Subcutaneous abdominal adipose tissue (tissue), 5 donors: ENCODE data around the gene RUFY2.
"Not testable (repeated sequence)": the region's sequence is repeated elsewhere in the genome, so short reads cannot be mapped to it uniquely, and the experiment has no call there.

Experiments used
- H3K27ac ChIP-seq: one replicate; pipeline ENCODE4 v1.7.0; 2013; ENCODE audit warnings: low read depth, mild to moderate bottlenecking, inconsistent platforms, low read length, moderate library complexity
- H3K27me3 ChIP-seq, 5 donors: one replicate each; pipeline ENCODE4 v1.7.0; 2013; ENCODE audit warnings: low read length in 5 of 5, inconsistent platforms in 1 of 5; ENCODE audit not compliant: control insufficient read depth in 5 of 5, insufficient read depth in 4 of 5
- H3K36me3 ChIP-seq, 5 donors: one replicate each; pipeline ENCODE4 v1.7.0; 2013; ENCODE audit warnings: low read length in 5 of 5; ENCODE audit not compliant: control insufficient read depth in 5 of 5, insufficient read depth in 5 of 5
- H3K4me1 ChIP-seq, 5 donors: one replicate each; pipeline ENCODE4 v1.7.0; 2013; ENCODE audit warnings: low read length in 5 of 5, mild to moderate bottlenecking in 3 of 5, moderate library complexity in 1 of 5; ENCODE audit not compliant: control insufficient read depth in 5 of 5, insufficient read depth in 5 of 5
- H3K4me3 ChIP-seq, 5 donors: one replicate each; pipeline ENCODE4 v1.7.0; 2013; ENCODE audit warnings: low read length in 5 of 5, low read depth in 1 of 5
- H3K9ac ChIP-seq, 5 donors: one replicate each; pipeline ENCODE4 v1.7.0; 2013; ENCODE audit warnings: low read length in 5 of 5, mild to moderate bottlenecking in 4 of 5, moderate library complexity in 3 of 5
- H3K9me3 ChIP-seq, 5 donors: one replicate each; pipeline ENCODE4 v1.7.0; 2013; ENCODE audit warnings: low read length in 5 of 5; ENCODE audit not compliant: control insufficient read depth in 5 of 5
- donor health status: healthy.
- donor health status: healthy.
- donor health status: healthy.
- donor health status: healthy.
- donor health status: healthy.

The RUFY2 gene

DNA sequence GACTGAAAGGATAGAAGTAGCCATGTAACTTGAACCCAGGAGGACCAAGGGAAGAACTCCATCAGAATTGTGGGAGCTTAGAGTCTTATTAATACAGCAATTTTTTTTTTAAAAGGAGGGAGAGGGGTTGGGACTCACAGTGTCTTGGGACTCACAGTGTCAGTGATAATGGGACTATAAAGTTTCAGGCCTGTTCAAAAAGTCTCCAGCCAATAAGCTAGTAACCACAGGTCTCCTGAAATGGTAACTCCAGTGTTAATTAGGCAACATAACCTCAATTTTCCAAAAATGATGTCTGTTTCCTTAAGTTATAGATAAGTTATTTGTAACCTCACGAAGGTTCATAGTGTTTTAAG, 77.6 kb downstream of the RUFY2 start:
- H3K4me1 ChIP-seq, result peaks cover 3 to 49% (median 47%) of the 10 kb centered on the region in 5 donors
- peak overlapping the region; percentile 98 for H3K27ac ChIP-seq
- H3K9me3 ChIP-seq, result no peaks in the 10 kb centered on the region
- H3K4me3 ChIP-seq, result no peak overlapping the region
- H3K36me3 ChIP-seq, result no peaks in the 10 kb centered on the region
- H3K9ac ChIP-seq, result peak overlapping the region in 2 of 5 donors; percentile 1 to 62
- H3K27me3 ChIP-seq, result no peaks in the 10 kb centered on the region

DNA sequence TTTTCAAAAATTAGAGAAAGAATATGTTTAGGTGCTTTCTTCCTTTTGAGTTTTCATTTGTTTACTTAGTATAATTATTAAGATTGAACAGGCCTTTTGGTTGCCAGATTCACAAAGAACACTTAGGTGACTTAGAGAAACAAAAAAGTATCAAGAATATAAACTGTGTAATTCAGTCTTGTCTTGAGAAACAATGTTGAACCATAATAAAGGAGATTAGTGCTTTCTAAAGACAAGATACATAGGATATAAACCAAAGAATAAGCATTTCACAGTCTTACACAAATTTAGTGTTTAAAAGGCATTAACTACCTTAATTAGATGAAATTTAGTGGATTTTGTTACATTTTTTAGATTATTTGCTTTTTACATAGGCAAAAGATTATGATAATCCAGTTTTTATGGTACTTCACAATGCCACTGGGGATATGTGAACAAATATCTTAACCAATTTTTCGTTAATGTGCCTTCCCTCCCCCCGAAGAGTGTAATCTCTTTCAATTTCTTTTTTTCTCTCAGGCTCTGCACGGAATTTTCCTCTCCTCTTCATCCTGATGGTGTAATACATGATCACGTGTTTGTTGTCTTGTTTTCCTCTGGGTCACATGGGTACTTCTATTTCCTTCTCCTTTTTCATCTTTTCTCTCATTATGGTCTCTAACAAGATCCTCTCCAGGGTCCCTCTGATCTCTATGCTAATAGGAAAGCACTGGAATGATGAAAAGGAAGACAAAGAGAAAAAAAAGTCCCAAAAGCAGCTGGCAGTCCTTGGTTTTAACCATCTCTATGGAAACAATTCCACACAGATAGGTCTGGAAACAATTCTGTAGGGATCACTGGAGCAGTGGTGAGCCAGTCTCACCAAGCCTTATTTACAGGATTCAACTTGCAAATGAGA, 78.9 kb downstream of the RUFY2 start:
- Histone ChIP-seq H3K9ac (peak overlapping the region; percentile 23 to 81 (median 46)), H3K9me3 (no peaks in the 10 kb centered on the region), H3K27me3 (no peaks in the 10 kb centered on the region), H3K36me3 (no peaks in the 10 kb centered on the region), H3K27ac (peak overlapping the region; percentile 98), H3K4me3 (peak overlapping the region; percentile 4 to 58 (median 33)), H3K4me1 (peaks cover 3 to 37% (median 33%) of the 10 kb centered on the region in 5 donors)

DNA sequence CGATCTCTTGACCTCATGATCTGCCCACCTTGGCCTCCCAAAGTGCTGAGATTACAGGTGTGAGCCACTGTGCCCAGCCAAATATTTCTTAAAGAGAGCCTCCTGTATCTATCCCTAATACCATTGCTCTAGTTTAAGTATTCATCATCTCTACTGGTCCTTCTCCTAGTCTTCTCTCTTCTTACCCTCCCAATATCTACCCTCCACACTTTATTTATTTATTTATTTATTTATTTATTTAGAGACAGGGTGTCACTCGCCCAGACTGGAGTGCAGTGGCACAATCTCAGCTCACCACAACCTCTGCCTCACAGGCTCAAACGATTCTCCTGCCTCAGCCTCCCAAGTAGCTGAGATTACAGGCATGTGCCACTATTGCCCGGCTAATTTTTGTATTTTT, 82.7 kb downstream of the RUFY2 start:
- H3K36me3 ChIP-seq, H3K27ac ChIP-seq, H3K27me3 ChIP-seq, H3K9me3 ChIP-seq, H3K9ac ChIP-seq, H3K4me3 ChIP-seq: not testable (repeated sequence)
- H3K4me1 ChIP-seq, result peaks cover 0 to 20% (median 17%) of the 10 kb centered on the region in 5 donors

DNA sequence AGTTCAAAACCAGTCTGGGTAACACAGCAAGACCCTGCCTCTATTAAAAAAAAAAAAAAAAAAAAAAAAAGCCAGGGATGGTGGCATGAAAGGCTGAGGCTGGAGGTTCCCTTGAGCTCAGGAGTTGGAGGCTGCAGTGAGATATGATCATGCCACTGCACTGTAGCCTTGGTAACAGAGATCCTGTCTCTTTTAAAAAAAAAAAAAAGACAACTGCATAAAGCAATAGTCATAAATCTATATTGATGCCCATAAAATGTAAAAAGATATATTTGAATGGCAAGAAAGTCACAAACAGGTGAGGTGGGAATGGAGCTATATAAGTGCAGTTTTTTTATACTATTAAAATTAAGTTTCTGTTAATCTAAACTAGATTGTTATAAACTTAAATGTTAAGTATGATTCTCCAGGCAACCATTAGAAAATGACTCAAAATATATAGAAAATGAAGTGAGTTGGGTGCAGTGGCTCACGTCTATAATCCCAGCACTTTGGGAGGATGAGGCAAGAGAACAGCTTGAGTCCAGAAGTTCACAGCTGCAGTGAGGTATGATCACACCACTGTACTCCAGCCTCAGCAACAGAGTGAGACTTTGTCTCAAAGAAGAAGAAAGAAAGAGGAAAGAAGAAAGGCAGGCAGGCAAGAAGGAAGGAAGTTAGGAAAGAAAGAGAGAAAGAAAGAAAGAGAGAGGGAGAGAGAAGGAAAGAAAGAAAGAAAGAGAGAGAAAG, 88.6 kb downstream of the RUFY2 start:
- no peak overlapping the region for H3K27ac ChIP-seq
- H3K4me3 ChIP-seq, result no peak overlapping the region
- no peaks in the 10 kb centered on the region for H3K4me1 ChIP-seq

DNA sequence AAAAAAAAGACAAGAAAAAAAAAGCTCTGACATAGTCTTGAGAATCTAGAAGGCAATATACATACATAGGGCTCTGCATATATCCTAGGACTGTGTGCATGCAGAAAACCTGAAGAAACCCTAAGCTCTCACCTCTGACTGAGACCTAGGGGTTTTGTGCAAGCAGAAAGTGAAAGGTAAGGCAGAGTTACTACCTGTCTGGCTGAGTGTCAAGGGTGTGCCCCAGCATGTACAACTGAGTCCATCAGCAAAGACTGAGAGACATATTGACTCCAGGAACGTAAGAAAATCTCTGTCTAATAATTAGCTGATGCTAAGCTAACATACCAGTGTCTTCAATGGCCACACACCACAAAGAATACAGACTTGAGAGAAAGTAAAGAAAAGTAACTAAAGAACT, 91.5 kb downstream of the RUFY2 start:
- H3K9me3 ChIP-seq, result peaks cover 2 to 10% (median 9%) of the 10 kb centered on the region in 5 donors
- H3K4me1 ChIP-seq, result no peaks in the 10 kb centered on the region
- H3K9ac ChIP-seq, result no peak overlapping the region
- H3K27ac ChIP-seq, result no peak overlapping the region
- H3K27me3 ChIP-seq, result no peaks in the 10 kb centered on the region
- no peak overlapping the region for H3K4me3 ChIP-seq
- H3K36me3 ChIP-seq, result no peaks in the 10 kb centered on the region

More for the DNA sequence above, 88.6 kb downstream of the RUFY2 start:
- H3K27me3 ChIP-seq, result no peaks in the 10 kb centered on the region
- H3K36me3 ChIP-seq, result no peaks in the 10 kb centered on the region
- H3K9me3 ChIP-seq, result peaks cover 2 to 10% (median 9%) of the 10 kb centered on the region in 5 donors
- H3K9ac ChIP-seq, result no peak overlapping the region

DNA sequence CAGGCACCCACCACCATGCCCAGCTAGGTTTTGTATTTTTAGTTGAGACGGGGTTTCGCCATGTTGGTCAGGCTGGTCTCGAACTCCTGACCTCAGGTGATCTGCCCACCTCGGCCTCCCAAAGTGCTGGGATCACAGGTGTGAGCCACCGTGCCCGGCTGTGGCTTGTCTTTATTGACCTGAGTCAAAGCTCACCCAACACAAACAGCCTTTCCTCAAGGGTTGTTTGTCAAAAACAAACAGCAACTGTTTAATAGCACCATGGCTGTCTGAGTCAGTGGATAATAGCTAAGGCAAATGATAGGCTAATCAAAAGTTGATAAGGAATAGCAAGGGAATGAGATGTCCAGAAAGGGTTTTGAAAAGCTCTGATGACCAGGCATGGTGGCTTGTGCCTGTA, 92.1 kb downstream of the RUFY2 start:
- not testable (repeated sequence) for H3K36me3 ChIP-seq, H3K9ac ChIP-seq, H3K4me3 ChIP-seq, H3K4me1 ChIP-seq, H3K27me3 ChIP-seq, H3K27ac ChIP-seq
- H3K9me3 ChIP-seq, result peaks cover 2 to 10% (median 9%) of the 10 kb centered on the region in 5 donors

DNA sequence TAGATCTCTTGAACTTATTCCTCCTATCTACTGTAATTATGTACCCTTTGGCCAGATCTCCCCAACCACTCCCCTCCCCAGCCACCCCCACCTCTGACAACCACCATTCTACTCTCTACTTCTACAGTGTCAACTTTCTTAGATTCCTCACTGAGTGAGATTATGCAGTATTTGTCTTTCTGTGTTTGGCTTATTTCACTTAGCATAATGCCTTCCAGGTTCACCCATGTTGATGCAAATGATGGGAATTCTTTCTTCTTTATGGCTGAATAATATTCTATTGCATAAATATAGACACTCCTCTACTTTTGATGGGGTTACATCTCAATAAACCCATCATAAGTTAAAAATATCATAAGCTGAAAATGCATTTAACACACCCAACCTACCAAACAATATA, 96.5 kb downstream of the RUFY2 start:
- no peak overlapping the region for H3K4me3 ChIP-seq
- H3K9me3 ChIP-seq, result no peaks in the 10 kb centered on the region
- no peak overlapping the region for H3K9ac ChIP-seq
- no peaks in the 10 kb centered on the region for H3K36me3 ChIP-seq
- H3K27me3 ChIP-seq, result no peaks in the 10 kb centered on the region
- no peak overlapping the region for H3K27ac ChIP-seq
- H3K4me1 ChIP-seq, result no peaks in the 10 kb centered on the region

DNA sequence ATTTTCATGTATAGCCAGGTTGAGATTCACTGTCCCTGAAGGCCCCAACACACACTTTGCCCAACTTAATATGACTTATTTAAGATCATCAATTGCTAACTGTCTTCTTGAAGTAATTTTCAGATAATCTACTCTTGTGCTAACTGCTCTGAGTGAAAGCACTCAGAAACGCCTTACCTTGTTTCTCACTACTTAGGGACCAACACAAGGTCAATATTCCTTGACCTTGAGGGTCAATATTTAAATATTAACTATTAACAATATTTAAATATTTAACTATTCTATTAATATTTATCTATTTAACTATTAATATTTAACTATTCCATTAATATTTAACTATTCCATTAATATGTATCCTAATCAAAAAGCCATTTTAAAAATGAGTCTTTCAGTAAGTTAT, 101.2 kb downstream of the RUFY2 start:
- Histone ChIP-seq H3K27ac (no peak overlapping the region), H3K4me1 (peaks cover 0 to 13% (median 10%) of the 10 kb centered on the region in 5 donors), H3K4me3 (no peak overlapping the region), H3K27me3 (no peaks in the 10 kb centered on the region), H3K9ac (no peak overlapping the region), H3K36me3 (no peaks in the 10 kb centered on the region), H3K9me3 (no peaks in the 10 kb centered on the region)

DNA sequence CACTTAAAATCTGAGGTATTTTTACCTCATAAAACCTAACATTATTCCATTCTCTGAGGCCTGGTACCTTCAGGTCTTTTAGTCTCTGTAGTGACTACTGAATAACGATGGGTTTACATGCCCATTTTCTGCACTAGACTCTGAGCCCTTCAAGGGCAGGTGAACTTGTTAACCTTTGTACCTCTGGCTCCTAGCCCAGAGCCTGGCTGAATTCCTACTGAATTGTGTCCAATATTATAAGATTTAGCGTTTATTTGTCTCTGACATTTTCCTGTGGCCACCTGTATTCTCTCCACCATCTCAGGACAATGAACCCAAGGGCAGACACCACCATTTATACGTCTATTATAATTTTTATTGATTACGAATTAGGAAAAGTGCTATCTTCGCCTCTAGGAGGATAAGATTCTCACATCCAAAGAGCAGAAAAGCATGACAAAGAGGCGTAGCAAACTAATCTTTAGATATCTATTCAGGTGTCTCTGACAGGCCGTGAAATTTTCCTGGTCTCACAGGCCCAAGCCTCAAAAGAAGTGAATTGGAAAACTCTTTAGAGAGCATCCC, 103.1 kb downstream of the RUFY2 start:
- no peak overlapping the region for H3K27ac ChIP-seq

DNA sequence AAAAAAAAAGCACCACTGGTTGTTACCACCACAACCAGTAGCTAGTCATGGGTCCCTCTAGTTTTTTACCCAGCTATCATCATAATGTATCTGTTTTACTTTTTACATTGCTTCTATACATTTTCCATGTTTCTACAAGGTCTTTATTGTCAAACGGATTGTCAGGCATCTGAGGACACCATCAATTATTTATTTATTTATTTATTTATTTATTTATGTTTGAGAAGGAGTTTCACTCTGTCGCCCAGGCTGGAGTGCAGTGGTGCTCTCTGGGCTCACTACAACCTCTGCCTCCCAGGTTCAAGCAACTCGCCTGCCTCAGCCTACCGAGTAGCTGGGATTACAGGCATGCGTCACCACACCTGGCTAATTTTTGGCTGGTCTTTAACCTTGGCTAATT, 104.2 kb downstream of the RUFY2 start:
- H3K9ac ChIP-seq, result no peak overlapping the region
- no peak overlapping the region for H3K27ac ChIP-seq
- no peaks in the 10 kb centered on the region for H3K9me3 ChIP-seq
- no peaks in the 10 kb centered on the region for H3K36me3 ChIP-seq
- H3K4me1 ChIP-seq, result peaks cover 0 to 13% (median 10%) of the 10 kb centered on the region in 5 donors
- no peak overlapping the region for H3K4me3 ChIP-seq
- no peaks in the 10 kb centered on the region for H3K27me3 ChIP-seq

More for the DNA sequence above, 103.1 kb downstream of the RUFY2 start:
- Histone ChIP-seq H3K4me3 (no peak overlapping the region), H3K36me3 (no peaks in the 10 kb centered on the region), H3K27me3 (no peaks in the 10 kb centered on the region), H3K4me1 (peaks cover 0 to 13% (median 10%) of the 10 kb centered on the region in 5 donors), H3K9me3 (no peaks in the 10 kb centered on the region), H3K9ac (no peak overlapping the region)
